A673 (cell line): ENCODE results near the gene PLPPR3.

Experiments
- CTCF ChIP-seq: fragments of 300-800, 200-600 bp; sonication (generic); conservative IDR thresholded peaks from 2 replicates; pipeline ENCODE4 v1.5.1; 2017; ENCODE audit warnings: low read depth, mild to moderate bottlenecking, antibody characterized with exemption, low read length, moderate library complexity, mixed read lengths
- EZH2 ChIP-seq: fragments of 200-600 bp; sonication (generic); IDR thresholded peaks from 2 replicates; pipeline ENCODE4 v1.6.1; 2017; ENCODE audit warnings: borderline replicate concordance, low read depth, mild to moderate bottlenecking, mixed read lengths, antibody characterized with exemption, low read length; ENCODE audit not compliant: poor library complexity, severe bottlenecking

GRCh38 chr19:787536-787935 is 34.2 kb downstream of the PLPPR3 start:
- TF ChIP-seq CTCF (no peak), EZH2 (no peak)
